GM19468 (cell line): ENCODE measurements around the gene DIAPH2.

Source experiments
- ATAC-seq: cut with Tn5 transposase; IDR thresholded peaks from one replicate; pipeline ENCODE4 v1.9.1; 2021; ENCODE audit warnings: mild to moderate bottlenecking, moderate library complexity, moderate number of reproducible peaks; ENCODE audit not compliant: unreplicated experiment; ENCODE audit errors: extremely low read depth

DIAPH2 gene

DNA sequence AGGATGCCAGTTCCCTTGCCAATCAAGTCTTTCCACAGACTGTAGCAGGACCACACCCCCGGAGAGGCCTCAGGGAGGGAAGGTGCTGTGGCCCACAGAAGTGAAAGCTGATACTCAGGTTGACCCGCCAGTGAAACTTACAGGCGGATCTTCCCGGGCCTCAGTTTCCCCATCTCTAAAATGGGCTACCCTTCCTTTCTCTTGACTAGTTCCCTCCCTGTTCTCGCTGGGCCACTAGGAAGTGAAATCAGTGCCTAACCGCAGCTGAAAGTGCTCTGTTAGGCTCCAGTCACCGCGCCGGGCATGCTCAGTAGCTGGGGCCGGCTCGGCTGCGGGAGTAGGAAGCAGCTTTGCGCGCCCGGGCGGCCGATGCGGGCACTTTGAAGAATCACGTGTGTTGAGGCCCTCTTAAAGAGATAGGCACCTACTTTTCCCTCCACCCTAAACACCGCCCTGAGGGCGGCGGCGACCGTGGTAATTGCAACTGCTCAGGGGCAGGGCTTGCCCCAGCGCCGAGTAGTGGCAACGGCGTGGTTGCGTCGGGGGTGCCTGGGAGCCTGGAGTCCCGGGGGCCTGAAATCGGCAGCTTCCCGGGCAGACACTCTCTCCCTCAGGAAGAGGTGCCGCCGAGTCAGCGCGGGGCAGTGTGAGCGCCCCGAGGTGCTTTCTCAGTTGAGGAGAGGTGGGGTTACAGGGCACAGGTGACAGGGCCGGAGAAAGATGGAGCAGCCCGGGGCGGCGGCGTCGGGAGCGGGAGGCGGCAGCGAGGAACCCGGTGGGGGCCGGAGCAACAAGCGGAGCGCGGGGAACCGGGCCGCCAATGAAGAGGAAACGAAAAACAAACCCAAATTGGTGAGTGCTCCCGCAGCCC lies at the start of gene DIAPH2:
DIAPH2 (plus strand) TSS at position 504 of the 871 bp plus-strand sequence.
- peak; percentile 86 for ATAC-seq

DNA sequence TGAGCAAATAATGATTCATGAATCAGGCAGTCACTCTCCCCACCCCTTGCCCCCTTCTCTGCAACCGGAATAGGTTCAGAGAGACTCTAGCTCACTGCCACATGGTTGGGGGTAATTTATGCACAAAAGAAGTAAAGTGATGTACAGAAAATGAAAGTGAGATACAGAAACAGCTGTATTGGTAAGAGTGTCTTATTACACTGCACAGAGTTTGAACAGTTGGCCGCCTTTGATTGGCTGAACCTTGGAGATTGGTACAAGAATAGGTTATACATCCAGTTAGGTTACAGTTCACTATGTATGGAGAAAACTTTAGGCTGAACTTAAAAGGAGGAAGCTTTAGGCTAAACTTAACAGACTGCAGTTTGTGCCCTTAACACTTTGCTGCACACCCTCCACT lies 34.6 kb upstream of the DIAPH2 start:
- ATAC-seq = no peak

DNA sequence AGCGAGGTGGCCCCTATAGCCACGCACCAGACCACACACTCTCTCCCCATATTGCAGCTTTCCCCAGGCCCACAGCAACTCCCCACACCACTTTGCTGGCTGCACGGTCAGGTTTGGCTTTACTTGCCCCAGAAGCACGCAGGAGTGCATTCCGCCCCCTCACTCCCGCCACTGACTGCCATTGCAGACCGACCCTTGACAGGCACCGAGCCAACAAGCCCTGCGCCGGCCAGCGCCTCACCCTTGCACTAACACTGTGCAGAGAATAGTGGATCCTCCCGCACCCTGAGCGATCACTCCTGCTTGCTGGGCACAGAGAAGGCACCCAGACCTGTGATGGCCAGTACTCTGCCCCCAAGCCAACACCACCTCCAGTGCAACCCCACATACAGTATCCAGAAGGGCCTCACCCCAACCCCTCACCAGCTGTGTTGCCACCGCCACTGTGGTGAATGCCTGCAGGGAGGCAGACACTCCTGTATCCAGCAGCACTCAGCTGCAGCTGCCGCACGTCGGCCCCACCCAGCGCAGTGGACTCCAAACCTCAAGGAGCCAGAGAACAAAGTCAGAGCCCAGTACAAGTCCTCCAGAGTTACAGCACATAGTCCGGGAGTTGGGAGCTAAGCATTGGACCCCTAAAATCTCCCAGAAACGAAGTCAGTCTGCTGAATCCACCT lies 28.6 kb upstream of the DIAPH2 start:
- no peak for ATAC-seq

DNA sequence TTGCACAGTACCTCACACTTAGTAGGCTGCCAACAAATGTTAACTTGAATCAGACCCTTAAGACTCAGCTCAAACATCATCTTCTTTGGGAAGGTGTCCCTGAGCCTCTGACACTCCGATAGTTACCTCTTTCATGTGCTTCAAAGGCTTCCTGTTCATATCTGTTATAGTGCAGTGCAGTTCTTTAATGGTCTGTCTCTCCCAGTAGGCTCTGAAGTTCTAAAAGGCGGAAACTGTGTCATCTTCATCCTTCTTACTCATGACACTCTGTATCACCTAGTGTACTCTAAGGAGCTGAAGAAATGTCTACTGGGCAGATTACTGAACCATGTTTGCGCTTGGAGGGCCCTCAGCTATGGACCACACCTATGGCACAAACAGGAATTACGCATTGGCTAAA lies 2.1 kb upstream of the DIAPH2 start:
- ATAC-seq = no peak

DNA sequence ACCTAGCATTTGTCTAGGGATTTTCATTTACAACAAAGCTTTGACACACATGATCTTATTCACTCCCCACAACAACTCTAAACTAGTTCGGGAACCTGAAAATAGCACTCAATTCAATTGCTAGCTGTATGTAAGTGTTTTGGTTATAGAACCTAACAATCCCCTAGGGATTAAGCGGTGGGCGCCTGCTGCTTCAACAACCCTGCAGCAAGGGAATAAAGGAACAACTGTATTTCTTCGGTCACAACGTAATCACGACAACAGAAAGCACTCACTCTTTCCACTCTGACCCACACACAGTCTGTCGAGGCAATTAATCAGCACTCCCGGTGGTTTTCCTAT lies 674 bp upstream of the DIAPH2 start:
- no peak for ATAC-seq

DNA sequence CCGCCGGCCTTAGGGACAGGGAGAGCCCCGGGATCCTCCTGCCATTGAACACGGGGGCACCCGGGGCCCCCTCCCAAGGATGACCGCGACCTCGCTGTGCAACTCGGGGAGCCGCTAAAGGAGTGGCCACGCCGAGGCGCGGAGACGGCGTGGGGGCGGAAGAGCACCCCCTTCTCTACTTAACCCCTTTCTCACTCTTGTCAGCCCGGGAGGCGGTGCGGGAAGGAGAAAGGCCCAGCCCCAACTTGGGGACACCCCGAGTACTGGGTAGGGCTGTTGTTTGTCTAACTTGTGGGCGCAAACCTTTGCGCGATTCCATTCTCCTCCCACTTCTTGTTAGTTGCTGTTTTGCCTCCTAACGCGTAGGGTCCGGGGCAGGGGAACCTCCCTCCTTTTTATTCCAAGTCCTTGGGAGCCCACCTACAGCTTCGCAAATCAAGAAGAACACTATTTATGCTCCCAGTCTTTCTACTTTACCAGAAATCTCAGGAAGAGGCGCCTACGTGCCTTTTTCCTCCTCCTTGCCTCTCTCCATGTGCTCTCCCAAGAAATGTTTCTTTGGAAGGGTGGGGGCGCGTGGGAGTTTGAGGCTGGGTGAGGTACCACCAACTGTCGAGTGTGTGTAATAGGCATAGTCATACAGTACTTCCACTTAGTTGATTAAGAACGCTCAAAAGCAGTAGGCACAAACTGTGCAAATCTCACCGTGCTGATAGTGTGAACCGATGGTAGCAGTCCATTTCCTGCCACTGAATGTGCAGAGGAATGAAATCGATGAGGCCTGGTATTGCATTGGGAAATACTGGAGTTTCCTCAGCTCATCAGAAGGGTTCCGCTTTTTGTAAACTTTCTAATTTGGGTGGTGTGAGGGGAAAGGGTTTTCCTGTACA lies 813 bp downstream of the DIAPH2 start:
- ATAC-seq = no peak

DNA sequence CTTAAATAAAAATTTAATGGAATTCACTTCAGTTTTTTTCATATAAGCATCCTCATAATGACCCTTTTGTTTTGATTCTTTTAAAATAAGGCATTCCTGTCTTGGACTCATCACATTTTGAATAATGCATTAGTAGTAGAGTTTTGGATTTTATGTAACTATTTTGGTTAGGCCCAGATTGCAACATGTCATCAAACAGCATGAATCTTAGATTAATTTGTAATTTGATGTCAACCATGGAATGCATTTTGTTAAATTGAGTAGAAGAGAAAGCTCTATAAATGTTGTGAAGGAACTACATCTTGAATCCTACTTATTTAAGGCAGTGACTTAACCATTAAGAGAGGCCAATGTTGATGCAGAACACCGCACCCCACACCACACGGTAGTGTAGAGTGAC lies 3.1 kb downstream of the DIAPH2 start:
- no peak for ATAC-seq

DNA sequence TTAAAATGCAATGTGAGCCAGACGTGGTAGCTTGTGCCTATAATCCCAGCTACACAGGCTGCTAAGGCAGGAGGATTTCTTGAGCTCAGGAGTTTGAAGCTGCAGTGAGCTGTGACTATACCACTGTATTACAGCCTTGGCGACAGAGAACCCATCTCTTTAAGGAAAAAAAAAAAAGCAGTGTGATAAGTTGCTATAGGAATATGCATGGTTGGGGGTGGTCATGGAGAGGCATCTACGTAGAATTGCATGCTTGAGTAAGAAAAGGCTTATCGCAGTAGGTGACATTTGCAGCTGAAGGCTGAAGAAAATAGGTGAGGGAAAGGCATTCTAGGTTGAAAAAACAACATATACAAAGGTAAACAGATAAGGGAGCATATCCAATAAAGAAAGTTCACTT lies 4.1 kb downstream of the DIAPH2 start:
- ATAC-seq = no peak

DNA sequence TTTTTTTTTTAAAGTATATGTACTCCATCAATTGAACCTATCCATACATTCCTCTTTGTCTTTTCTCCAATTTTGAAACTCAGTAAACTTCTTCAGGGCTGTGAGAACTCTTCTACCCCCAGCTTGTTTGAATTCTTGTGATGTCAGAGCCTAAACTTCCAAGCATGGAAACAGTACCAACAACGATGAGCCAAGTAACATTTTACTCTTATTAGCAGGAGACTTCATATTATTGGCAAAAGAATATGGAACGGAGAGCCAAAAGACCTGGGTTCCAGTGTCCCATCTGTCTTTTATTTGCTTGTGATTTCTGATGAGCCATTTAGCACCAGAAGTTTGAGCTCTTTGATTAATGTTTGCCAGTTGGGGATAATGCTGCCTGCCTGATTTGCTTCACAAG lies 5.3 kb downstream of the DIAPH2 start:
- no peak for ATAC-seq

DNA sequence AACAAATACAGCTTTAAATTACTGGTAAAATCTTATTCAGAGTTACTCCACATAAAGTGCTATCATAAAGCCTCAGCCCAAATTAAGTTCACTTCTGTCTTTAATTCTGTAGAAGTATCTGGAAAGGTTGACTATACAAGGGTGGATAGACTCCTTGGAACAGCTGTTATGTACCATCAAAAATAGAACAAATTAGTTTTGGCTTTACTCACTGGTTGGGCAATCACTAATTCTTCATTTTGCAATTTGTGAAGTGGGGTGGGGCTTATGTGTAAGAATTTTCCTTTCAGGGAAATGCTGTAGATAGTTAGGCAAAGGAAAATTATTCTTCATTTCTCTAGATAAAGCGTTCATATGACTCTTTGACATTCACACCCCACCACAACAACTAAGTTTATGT lies 7.8 kb downstream of the DIAPH2 start:
- ATAC-seq = no peak

DNA sequence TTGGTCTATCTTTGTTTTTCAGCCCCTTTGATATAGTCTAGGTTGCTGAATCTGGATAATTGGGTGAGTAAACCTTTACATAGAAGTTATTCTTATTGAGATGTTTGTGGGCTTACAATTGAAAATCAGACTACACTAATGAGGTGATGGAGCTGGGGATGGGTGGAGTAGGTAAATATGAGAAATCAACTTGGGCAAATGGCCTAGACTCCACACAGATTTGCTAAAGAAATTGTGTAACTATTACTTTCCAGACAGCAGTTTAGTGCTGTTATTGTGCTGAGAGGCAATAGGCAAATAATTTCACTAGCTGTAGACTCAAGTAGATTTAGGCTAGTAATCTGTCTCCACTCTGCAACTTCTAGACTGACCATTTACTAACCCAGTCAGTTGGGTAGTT lies 8.2 kb downstream of the DIAPH2 start:
- ATAC-seq = no peak

DNA sequence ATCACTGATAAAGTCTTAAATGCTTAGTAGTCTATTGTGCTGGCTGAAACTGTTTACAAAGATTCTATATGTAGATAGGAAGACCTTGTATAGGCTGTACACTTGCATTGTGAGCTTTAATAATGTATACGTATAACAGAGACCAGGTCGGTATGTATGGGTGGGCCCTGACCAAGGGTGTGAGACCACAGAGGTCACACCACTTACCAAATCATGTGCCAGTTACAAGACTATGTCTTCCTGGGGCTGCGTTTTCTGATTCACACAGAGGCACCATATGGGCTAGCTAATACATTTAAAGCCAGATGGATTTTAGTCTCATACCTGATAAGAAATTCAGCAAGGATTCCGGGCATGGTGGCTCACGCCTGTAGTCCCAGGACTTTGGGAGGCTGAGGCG lies 8.8 kb downstream of the DIAPH2 start:
- ATAC-seq = no peak

DNA sequence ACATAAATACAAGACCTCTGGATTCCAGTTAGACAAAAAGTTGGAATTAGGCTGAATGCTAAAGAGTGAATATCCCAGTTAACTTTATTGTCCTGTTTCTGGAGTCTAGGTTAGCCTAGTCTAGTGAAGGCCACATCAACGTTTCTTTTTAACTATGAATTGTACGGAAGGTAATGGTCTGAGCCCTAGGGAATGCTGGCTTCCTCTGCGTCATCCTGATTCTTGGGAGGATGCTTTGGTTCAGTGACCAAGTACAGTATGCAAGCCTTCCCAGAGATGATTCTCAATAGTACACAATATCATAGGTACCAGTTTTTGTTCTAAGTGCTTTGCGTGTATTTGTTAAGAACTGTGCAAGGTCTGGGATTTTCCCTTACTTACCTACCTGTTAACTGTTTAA lies 11.8 kb downstream of the DIAPH2 start:
- no peak for ATAC-seq

DNA sequence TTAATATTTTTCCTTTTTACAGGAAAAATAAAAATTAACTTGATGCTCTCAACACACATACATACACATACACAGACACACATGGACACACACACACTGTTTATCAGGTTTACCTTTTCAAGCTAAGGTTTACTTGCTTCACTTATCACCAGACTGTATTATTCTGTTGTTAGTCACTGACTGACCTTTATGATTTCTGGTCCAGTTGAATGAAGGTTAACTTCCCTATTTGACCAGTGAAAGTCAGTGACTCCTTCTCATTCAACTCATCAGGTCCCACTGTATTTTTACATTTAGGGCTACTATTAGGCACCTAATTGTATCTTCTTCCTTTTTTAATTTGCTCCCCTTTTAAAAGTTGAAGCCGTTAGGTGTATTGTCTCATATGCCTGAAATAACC lies 16.0 kb downstream of the DIAPH2 start:
- ATAC-seq = no peak

DNA sequence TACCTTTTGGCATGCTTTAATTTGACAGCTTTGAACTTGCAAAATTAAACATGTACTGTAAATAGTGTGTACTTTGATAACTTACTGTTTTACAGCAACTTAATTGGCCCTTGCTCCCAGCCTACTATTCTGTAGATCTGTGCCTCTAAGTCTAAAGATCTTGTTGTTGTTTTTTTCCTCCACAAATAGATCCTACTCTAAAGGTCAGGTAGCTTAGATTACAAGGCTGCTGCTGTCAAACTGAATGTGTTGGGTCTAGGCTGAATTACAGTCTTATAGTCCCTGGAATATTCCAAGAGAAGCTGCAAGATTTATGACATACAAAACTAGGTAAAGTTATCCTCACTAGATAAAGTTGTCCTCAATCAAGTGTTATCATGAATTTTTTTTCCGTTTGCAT lies 18.7 kb downstream of the DIAPH2 start:
- no peak for ATAC-seq

DNA sequence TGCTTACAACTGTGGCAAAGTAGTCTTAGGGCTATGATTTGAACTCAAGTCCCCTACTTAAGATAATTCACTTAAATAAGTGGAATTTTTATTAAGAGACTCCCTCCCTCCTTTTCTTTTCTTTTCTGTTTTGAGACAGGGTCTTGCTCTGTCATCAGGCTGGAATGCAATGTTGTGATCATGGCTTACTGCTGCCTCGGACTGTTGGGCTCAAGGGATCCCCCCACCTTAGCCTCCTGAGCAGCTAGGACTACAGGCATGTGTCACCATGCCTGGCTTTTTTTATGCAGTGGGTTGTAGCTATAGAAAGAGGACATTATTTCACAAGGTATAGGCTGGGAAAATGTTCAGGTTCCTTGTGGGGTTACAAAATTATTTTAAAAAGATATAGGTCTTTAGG lies 19.2 kb downstream of the DIAPH2 start:
- ATAC-seq = no peak

DNA sequence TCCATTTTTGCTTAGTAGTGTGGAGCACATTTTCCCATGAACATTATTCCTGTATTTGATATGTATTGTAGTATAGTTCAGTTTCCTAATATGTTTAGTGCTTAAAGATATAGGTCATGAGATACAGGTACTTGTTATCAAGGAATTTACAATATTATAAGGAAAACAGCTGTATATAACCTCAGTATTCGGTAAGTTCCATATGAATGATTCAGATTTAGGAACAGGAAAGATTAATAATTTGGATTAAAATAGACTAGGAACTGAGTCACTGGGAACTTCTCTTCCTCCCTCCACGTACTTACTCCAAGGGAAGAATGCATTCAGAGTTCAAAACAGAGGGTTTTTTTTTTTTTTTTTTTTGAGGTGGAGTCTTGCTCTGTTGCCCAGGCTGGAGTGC lies 20.0 kb downstream of the DIAPH2 start:
- ATAC-seq = no peak

DNA sequence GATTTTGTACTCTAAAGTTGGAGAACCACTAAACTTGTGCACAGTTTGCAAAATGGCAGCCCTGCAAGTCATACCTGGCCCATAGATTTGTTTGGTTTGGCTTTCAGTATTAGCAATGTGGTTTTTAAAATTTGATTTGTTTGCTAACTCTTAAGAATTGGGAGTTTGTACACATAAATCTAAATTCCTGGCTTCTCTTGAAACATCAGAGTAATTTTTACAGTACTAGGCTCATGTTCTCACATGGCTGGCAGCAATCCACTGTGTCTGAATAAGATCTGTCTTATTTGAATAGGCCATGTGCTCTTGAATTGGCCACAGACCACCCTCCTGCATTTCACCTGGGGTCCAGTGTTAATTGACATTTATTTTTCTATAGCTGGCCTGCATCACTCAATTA lies 21.3 kb downstream of the DIAPH2 start:
- no peak for ATAC-seq

DNA sequence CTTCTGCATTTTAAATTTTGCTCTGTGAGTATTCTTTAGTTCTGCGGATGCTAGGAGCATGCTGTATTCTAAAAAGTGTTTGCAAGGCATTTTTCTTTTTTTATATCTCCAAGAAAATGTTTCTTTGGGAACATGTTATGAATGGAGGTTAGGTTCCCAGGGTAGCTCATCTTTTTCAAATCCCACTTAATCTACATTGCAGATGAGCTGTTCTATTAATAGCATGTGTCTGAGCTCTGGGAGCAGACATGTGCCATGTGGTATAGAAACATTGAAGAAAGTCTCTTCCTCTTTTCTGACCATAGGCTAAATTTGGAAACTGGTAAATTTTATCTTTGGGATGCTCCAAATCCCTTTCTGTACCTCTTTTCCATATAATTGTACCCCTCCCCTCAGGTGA lies 23.2 kb downstream of the DIAPH2 start:
- ATAC-seq = no peak

DNA sequence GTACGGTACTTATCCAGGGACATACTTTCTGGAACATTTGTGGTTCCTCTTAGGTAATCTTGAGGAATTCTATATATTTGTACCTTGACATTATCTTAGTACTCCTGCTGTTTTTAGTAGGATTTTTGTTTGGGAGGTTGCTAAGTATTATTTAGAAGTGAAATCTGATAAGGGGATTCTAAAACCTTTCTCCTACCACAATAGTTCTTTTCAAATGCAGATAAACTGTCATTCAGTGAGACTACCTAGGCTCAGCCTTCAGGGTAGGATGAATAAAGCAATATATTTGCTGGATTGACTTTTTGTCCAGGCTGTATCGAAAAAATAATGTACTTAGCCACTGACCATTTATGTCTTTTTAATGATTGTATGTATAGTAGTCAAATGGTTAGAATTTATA lies 25.4 kb downstream of the DIAPH2 start:
- ATAC-seq = no peak

DNA sequence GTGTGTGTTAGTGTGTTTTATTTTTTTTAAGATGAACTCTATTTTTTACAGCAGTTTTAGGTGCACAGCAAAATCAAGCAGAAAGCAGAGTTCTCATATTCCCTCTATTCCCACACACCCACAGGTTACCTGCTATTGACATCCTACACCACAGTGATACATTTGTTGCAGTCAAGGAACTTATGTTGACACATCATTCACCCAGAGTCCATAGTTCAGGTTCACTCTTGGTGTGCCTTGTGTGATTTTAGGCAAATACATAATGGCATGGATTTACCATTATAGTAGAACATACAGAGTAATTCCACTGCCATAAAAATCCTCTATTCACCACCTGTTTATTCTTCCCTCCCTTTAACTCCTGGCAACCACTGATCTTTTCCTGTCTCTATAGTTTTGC lies 28.7 kb downstream of the DIAPH2 start:
- ATAC-seq = no peak
